ENCODE results near the gene FOXN4.

DNA sequence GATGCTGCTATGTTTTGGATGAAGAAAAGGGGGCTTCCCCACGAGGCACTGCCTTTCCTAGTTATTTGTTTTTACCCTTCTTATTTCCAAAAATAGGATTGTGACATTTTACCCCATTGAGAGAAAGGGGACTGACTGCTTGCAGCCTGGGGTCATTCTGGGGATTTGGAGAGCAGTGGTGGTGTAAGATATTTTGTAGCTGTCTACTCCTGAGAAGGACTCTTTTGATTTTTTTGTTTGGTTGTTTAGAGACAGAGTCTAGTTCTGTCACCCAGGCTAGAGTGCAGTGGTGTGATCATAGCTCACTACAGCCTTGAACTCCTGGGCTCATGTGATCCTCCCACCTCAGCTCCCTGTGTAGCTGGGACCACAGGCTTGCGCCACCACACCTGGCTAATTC is 78.9 kb downstream of the FOXN4 start:
- TF ChIP-seq, protein P1, sequence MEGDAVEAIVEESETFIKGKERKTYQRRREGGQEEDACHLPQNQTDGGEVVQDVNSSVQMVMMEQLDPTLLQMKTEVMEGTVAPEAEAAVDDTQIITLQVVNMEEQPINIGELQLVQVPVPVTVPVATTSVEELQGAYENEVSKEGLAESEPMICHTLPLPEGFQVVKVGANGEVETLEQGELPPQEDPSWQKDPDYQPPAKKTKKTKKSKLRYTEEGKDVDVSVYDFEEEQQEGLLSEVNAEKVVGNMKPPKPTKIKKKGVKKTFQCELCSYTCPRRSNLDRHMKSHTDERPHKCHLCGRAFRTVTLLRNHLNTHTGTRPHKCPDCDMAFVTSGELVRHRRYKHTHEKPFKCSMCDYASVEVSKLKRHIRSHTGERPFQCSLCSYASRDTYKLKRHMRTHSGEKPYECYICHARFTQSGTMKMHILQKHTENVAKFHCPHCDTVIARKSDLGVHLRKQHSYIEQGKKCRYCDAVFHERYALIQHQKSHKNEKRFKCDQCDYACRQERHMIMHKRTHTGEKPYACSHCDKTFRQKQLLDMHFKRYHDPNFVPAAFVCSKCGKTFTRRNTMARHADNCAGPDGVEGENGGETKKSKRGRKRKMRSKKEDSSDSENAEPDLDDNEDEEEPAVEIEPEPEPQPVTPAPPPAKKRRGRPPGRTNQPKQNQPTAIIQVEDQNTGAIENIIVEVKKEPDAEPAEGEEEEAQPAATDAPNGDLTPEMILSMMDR (IDR thresholded peaks at IDR 0.05; ENCODE audit: poor library complexity, severe bottlenecking), result no peak
- no peak for TF ChIP-seq EZH2 (IDR thresholded peaks at IDR 0.05; ENCODE audit: borderline replicate concordance, insufficient read depth, low read length, poor library complexity, severe bottlenecking)
- no peak for TF ChIP-seq EP300 (conservative IDR thresholded peaks at IDR 0.05; ENCODE audit: poor library complexity, severe bottlenecking)
- TF ChIP-seq RAD21 (conservative IDR thresholded peaks at IDR 0.05), result no peak

Measured in neural cell (in vitro differentiated cells).